ENCODE results near the gene ASB7. TPM values are rescaled to one million over a fixed set of nuclear protein-coding genes. Genes with fewer than 3 reads are reported as not detected.
"Not testable (repeated sequence)": the region's sequence is repeated elsewhere in the genome, so short reads cannot be mapped to it uniquely, and the experiment has no call there.

The ASB7 gene
- total RNA-seq, 6 experiments from 2014 or later, result 10.2 to 12.5 (median 11.5) TPM

DNA sequence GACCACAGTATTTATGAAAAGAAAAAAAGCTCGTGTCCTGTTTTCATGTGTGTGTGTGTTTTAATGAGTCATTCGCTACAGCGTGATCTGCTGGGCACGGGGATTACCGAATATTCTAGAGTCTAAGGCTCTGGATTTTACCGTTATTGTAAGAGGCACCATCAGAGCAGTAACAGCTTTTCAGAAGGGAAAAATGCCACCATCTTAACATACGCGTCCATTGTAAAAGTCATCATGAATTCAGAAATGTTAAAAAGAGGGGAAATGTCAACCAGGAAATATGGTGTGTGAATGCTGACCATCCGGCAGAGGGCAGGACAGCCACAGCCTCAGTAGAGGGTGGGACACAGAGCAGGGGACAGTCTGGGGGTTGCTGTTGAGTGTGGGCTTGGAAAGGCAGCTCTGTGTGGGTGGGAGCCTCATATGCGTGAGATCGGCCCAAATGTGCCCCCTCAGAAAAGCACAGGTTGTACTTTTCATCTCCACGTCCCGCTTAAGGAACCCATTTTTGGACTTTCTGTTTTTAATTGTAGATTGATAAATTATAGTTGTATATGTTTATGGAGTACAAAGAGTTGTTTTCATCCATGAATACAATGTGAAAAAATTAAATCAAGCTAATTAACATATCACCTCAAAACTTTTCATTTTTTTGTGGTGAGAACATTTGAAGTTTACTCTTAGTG, 69.6 kb downstream of the ASB7 start:
- peak overlapping the region; percentile 65 for H3K27ac Mint-ChIP-seq
- TF ChIP-seq, protein P1, sequence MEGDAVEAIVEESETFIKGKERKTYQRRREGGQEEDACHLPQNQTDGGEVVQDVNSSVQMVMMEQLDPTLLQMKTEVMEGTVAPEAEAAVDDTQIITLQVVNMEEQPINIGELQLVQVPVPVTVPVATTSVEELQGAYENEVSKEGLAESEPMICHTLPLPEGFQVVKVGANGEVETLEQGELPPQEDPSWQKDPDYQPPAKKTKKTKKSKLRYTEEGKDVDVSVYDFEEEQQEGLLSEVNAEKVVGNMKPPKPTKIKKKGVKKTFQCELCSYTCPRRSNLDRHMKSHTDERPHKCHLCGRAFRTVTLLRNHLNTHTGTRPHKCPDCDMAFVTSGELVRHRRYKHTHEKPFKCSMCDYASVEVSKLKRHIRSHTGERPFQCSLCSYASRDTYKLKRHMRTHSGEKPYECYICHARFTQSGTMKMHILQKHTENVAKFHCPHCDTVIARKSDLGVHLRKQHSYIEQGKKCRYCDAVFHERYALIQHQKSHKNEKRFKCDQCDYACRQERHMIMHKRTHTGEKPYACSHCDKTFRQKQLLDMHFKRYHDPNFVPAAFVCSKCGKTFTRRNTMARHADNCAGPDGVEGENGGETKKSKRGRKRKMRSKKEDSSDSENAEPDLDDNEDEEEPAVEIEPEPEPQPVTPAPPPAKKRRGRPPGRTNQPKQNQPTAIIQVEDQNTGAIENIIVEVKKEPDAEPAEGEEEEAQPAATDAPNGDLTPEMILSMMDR (IDR thresholded peaks at IDR 0.05), result peak; percentile 92
- peaks cover 10% of the 10 kb centered on the region; the same call in 1 of the 2 replicates for H3K27me3 Mint-ChIP-seq (ENCODE audit: insufficient read depth)

DNA sequence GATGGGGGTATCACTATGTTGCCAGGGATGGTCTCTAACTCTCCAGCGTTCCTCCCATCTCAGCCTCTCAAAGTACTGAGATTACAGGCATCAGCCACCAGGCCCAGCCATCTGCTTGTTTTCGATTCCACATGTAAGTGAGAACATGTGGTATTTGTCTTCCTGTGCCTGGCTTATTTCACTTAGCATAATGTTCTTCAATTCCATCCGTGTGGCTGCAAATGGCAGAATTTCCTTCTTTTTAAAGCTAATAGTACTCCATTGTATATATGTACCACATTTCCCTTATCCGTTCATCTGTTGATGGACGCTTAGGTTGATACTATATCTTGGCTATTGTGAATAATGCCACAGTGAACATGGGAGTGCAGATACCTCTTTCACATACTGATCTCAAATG, 70.6 kb downstream of the ASB7 start:
- H3K9me3 Mint-ChIP-seq, result peaks cover 4% of the 10 kb centered on the region; the same call in 1 of the 2 replicates
- DNase-seq, result no peak
- TF ChIP-seq, protein P1 (IDR thresholded peaks at IDR 0.05), result no peak

More for the DNA sequence above, 69.6 kb downstream of the ASB7 start:
- peak; percentile 44 for DNase-seq
- peaks cover 23% of the 10 kb centered on the region for H3K4me1 Mint-ChIP-seq (ENCODE audit: low read depth)
- peak overlapping the region; percentile 82 for H3K4me3 Mint-ChIP-seq
- peaks cover 6% of the 10 kb centered on the region; the same call in 1 of the 2 replicates for H3K36me3 Mint-ChIP-seq (ENCODE audit: low read depth)
- H3K9me3 Mint-ChIP-seq, result 0 out of 2 replicates have a peak, but pooled peaks cover 4% of the 10 kb centered on the region

DNA sequence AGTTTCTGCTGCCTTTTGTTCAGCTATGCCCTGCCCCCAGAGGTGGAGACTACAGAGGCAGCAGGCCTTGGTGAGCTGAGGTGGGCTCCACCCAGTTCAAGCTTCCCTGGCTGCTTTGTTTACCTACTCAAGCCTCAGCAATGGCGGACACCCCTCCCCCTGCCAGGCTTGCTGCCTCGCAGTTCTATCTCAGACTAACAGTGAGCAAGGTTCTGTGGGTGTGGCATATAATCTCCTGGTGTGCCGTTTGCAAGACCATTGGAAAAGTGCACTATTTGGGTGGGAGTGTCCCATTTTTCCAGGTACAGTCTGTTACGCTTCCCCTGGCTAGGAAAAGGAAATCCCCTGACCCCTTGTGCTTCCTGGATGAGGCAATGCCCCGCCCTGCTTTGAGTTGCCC, 76.8 kb downstream of the ASB7 start:
- H3K27me3 Mint-ChIP-seq (ENCODE audit: insufficient read depth), result peaks cover 10% of the 10 kb centered on the region; the same call in 1 of the 2 replicates
- not testable (repeated sequence) for H3K4me3 Mint-ChIP-seq; H3K9me3 Mint-ChIP-seq; H3K27ac Mint-ChIP-seq; H3K4me1 Mint-ChIP-seq (ENCODE audit: low read depth); DNase-seq; H3K36me3 Mint-ChIP-seq (ENCODE audit: low read depth)

More for the DNA sequence above, 70.6 kb downstream of the ASB7 start:
- H3K27me3 Mint-ChIP-seq (ENCODE audit: insufficient read depth), result peaks cover 11% of the 10 kb centered on the region; the same call in 1 of the 2 replicates
- no peak overlapping the region; the same call in 1 of the 2 replicates for H3K27ac Mint-ChIP-seq
- no peak overlapping the region for H3K4me3 Mint-ChIP-seq
- H3K4me1 Mint-ChIP-seq (ENCODE audit: low read depth), result peaks cover 15% of the 10 kb centered on the region
- H3K36me3 Mint-ChIP-seq (ENCODE audit: low read depth), result peaks cover 6% of the 10 kb centered on the region; the same call in 1 of the 2 replicates

DNA sequence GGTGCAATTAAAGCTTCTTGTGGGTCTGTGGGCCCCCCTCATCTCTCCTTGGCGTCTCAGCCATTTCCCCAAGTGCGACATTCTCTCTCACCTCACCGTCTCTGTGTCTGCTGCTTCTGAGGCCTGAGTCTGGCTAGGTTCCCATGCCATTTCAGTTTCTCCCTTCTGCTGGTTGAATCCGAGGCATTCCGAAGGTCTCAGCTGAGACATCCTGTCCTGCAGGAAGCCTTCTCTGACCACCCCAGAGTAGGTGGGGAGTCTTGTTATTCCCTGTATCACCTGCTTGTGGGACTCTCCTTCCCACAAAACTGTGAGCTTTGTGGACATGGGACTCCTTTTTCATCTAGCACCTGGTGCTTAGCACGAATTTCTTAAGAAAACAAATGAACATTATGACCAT, 78.3 kb downstream of the ASB7 start:
- Mint-ChIP-seq H3K27ac (no peak overlapping the region), H3K27me3 (ENCODE audit: insufficient read depth) (peaks cover 10% of the 10 kb centered on the region; the same call in 1 of the 2 replicates), H3K36me3 (ENCODE audit: low read depth) (no peaks in the 10 kb centered on the region), H3K4me3 (no peak overlapping the region), H3K4me1 (ENCODE audit: low read depth) (no peaks in the 10 kb centered on the region), H3K9me3 (no peaks in the 10 kb centered on the region; the same call in 1 of the 2 replicates)
- DNase-seq, result no peak
- TF ChIP-seq, protein P1 (IDR thresholded peaks at IDR 0.05), result no peak

DNA sequence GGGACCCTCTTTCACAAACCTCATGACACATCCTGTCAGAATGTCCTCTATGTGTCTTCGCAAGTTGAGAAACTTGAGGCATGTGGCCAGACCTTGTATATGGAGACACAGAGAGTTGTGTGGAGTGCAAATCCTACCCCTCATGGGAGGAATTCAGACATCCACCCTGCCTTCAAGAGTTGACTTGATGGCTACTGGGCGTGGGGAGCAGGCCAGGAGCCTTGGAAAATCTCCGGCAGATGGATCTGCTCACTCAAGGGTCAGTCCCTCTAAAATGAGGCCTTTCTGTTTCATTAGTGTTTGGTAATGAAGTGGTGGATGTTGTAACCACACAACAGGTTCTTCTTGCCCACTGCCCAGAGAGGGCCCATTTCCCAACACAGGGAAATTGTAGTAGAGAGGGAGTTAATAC, 79.0 kb downstream of the ASB7 start:
- no peak for DNase-seq
- H3K4me3 Mint-ChIP-seq, result no peak overlapping the region
- no peak overlapping the region for H3K27ac Mint-ChIP-seq

More for the DNA sequence above, 79.0 kb downstream of the ASB7 start:
- H3K9me3 Mint-ChIP-seq, result no peaks in the 10 kb centered on the region; the same call in 1 of the 2 replicates
- TF ChIP-seq, protein P1 (IDR thresholded peaks at IDR 0.05), result no peak
- peaks cover 4% of the 10 kb centered on the region for H3K4me1 Mint-ChIP-seq (ENCODE audit: low read depth)
- H3K27me3 Mint-ChIP-seq (ENCODE audit: insufficient read depth), result peaks cover 4% of the 10 kb centered on the region; the same call in 1 of the 2 replicates
- no peaks in the 10 kb centered on the region for H3K36me3 Mint-ChIP-seq (ENCODE audit: low read depth)

Measured in HFFc6 (cell line).